Endodermal cell (in vitro differentiated cells): ENCODE data around the gene RNF223. TPM values are rescaled to one million over a fixed set of nuclear protein-coding genes. Genes with fewer than 3 reads are reported as not detected.
"Not testable (repeated sequence)": the region's sequence is repeated elsewhere in the genome, so short reads cannot be mapped to it uniquely, and the experiment has no call there.

Experiments
- DNase-seq: peaks from one replicate; pipeline ENCODE4 v3.0.0-alpha.2; 2017
- H3K27ac ChIP-seq: 2 replicates; pipeline ENCODE4 v1.5.1; 2013; ENCODE audit warnings: mild to moderate bottlenecking, low read depth, low read length, moderate library complexity
- H3K27me3 ChIP-seq: 2 replicates; pipeline ENCODE4 v1.6.1; 2013; ENCODE audit warnings: mild to moderate bottlenecking, low read length, moderate library complexity; ENCODE audit not compliant: insufficient read depth, control insufficient read depth, poor library complexity, severe bottlenecking
- H3K36me3 ChIP-seq: 2 replicates; pipeline ENCODE4 v1.7.0; 2013; ENCODE audit warnings: mild to moderate bottlenecking, low read length, moderate library complexity; ENCODE audit not compliant: control insufficient read depth, insufficient read depth
- H3K4me1 ChIP-seq: one replicate; pipeline ENCODE4 v1.7.0; 2013; ENCODE audit warnings: low read length; ENCODE audit not compliant: control insufficient read depth, insufficient read depth
- H3K4me3 ChIP-seq: 2 replicates; pipeline ENCODE4 v1.5.1; 2013; ENCODE audit warnings: mild to moderate bottlenecking, low read length, moderate library complexity
- H3K9ac ChIP-seq: 2 replicates; pipeline ENCODE4 v1.6.1; 2013; ENCODE audit warnings: mild to moderate bottlenecking, low read length, moderate library complexity; ENCODE audit not compliant: poor library complexity, severe bottlenecking; ENCODE audit errors: extremely low read depth
- H3K9me3 ChIP-seq: 2 replicates; pipeline ENCODE4 v1.6.1; 2013; ENCODE audit warnings: mild to moderate bottlenecking, low read length, moderate library complexity; ENCODE audit not compliant: control insufficient read depth
- H3K27ac Mint-ChIP-seq: 2 replicates; pipeline ENCODE4 v1.8.0; 2020; ENCODE audit warnings: mixed read lengths
- H3K27me3 Mint-ChIP-seq: 2 replicates; pipeline ENCODE4 v1.8.0; 2021; ENCODE audit warnings: mild to moderate bottlenecking, mixed read lengths; ENCODE audit not compliant: insufficient read depth
- H3K36me3 Mint-ChIP-seq: 2 replicates; pipeline ENCODE4 v1.8.0; 2020; ENCODE audit warnings: low read depth, mixed read lengths
- H3K4me1 Mint-ChIP-seq: 2 replicates; pipeline ENCODE4 v1.8.0; 2020; ENCODE audit warnings: mixed read lengths
- H3K4me3 Mint-ChIP-seq: 2 replicates; pipeline ENCODE4 v1.8.0; 2020; ENCODE audit warnings: mild to moderate bottlenecking, moderate library complexity, mixed read lengths
- H3K9me3 Mint-ChIP-seq: 2 replicates; pipeline ENCODE4 v1.8.0; 2020; ENCODE audit warnings: mild to moderate bottlenecking, mixed read lengths
- CTCF ChIP-seq: fragments of 200-600 bp; sonication (generic); conservative IDR thresholded peaks from 2 replicates; pipeline ENCODE4 v1.5.0; 2021; ENCODE audit warnings: antibody characterized with exemption, mild to moderate bottlenecking
- WGBS, 2 experiments: methylation state at CpG; one replicate each; pipeline versions ENCODE4 v1.1.5 to v1.1.7; 2013; ENCODE audit warnings: missing lambda C conversion rate in 2 of 2, mixed read lengths in 1 of 2; ENCODE audit not compliant: insufficient coverage in 1 of 2, insufficient read length in 1 of 2; 5-methylcytosine and 5-hydroxymethylcytosine counted together
- total RNA-seq, 2 donors: library from RNA; stranded (reverse); fragmentation: NEBNext Ultra II Directional in 1 of 2; extraction: Animal tissue kit (Norgen Biotek cat#: 25700) in 1 of 2; gene quantifications; 2 replicates in 1 of 2; 3 replicates in 1 of 2; pipeline ENCODE4 v1.2.1, GENCODE V29; 2021

RNF223 gene
- total RNA-seq, 2 donors from 2014 or later: not detected

DNA sequence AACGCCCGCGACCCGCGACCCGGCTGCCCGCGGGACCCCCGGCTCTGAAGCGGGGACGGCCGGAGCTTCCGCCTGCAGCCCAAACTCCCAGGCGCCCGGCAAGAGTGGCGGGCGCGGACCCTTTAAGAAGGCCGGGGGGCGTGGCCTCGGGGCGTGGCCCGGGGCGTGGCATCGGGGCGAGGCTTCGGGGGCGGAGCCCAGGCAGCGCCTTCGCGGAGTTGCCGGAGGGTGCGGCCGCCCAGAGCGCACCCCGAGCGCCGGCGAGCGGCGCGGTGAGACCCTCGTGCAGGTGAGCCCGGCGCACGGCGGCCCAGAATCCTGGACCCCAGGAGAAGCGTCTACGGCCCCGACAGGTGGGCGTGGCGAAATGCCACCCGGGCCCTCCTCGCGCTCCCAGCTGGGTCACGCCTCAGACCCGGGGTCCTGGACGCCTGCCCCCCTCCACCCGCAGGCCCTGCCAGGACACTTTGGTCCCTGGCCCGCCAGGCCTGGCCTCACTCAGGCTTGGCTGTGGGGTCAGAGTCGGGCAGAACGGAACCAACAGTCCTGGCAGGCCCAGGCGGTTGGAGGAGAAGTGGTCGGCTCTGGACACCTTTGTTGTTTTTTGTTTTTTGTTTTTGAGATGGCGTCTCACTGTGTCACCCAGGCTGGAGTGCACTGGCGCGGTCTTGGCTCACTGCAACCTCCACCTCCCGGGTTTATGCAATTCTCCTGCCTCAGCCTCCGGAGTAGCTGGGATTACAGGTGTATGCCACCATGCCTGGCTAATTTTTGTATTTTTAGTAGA is 14.4 kb downstream of the RNF223 start:
- no peaks in the 10 kb centered on the region for H3K4me1 Mint-ChIP-seq
- DNase-seq: peak; percentile 96
- H3K36me3 Mint-ChIP-seq: peaks cover 8% of the 10 kb centered on the region
- Histone ChIP-seq H3K4me3 (peak overlapping the region; percentile 68), H3K27me3 (peaks cover 64% of the 10 kb centered on the region), H3K9ac (no peak overlapping the region), H3K4me1 (no peaks in the 10 kb centered on the region), H3K36me3 (no peaks in the 10 kb centered on the region), H3K27ac (no peak overlapping the region), H3K9me3 (no peaks in the 10 kb centered on the region)
- no peaks in the 10 kb centered on the region for H3K9me3 Mint-ChIP-seq
- WGBS, 2 experiments: 4 to 6% methylated on average over 27 to 69 of the region's 69 CpGs
- no peak overlapping the region for H3K27ac Mint-ChIP-seq
- H3K27me3 Mint-ChIP-seq: peaks cover 65% of the 10 kb centered on the region
- TF ChIP-seq CTCF: no peak
- H3K4me3 Mint-ChIP-seq: peak overlapping the region; percentile 56

DNA sequence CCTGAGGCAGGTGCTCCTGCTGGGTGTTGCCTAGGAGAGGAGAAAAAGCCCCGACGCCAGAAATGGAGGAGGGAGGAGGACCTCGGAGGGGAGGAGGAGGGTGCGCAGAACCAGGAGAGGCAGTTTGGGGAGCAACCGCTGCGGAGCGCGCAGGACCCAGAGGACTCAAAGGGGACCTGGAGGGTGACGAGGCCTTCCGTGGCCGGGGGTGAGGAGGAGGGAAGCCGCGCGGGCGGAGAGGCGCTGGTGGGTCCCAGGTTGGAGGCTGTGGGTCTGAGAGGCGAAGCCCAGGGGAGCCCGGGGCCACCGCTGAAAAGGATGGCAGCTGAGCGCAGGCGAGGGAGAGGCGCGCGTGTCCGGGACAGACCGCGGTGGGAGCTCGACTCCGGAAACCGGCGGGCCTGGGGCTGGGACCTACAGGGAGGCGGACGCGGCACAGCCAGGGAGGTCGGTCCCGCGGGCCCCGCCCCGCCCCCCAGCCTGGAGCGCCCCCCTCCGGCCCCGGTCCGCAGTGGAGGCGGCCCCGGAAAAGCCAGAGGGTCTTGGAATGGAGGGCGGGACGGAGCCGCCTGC is 15.1 kb downstream of the RNF223 start:
- H3K4me3 ChIP-seq: peak overlapping the region; percentile 68
- H3K9ac ChIP-seq: no peak overlapping the region
- Mint-ChIP-seq H3K36me3 (peaks cover 8% of the 10 kb centered on the region), H3K27me3 (peaks cover 62% of the 10 kb centered on the region), H3K4me1 (no peaks in the 10 kb centered on the region), H3K4me3 (peak overlapping the region; percentile 56), H3K27ac (no peak overlapping the region), H3K9me3 (no peaks in the 10 kb centered on the region)
- no peaks in the 10 kb centered on the region for H3K4me1 ChIP-seq
- no peaks in the 10 kb centered on the region for H3K9me3 ChIP-seq
- WGBS, 2 experiments: 1 to 2% methylated on average over 29 to 48 of the region's 48 CpGs
- DNase-seq: peak; percentile 76
- TF ChIP-seq CTCF: peak; percentile 83
- H3K27ac ChIP-seq: no peak overlapping the region
- peaks cover 5% of the 10 kb centered on the region for H3K36me3 ChIP-seq
- peaks cover 59% of the 10 kb centered on the region for H3K27me3 ChIP-seq

- H3K4me3 ChIP-seq: no peak overlapping the region
- WGBS, 2 experiments: 41 to 58% methylated on average over 13 to 24 of the region's 24 CpGs
- TF ChIP-seq CTCF: no peak
- peaks cover 52% of the 10 kb centered on the region for H3K27me3 ChIP-seq
- no peak overlapping the region for H3K27ac ChIP-seq
- peaks cover 9% of the 10 kb centered on the region for H3K36me3 ChIP-seq
- H3K4me1 ChIP-seq: no peaks in the 10 kb centered on the region
- peak; percentile 64 for DNase-seq
- Mint-ChIP-seq H3K4me3 (peak overlapping the region; percentile 56), H3K9me3 (no peaks in the 10 kb centered on the region), H3K27me3 (peaks cover 59% of the 10 kb centered on the region), H3K27ac (no peak overlapping the region), H3K36me3 (peaks cover 9% of the 10 kb centered on the region), H3K4me1 (no peaks in the 10 kb centered on the region)
- no peak overlapping the region for H3K9ac ChIP-seq
- no peaks in the 10 kb centered on the region for H3K9me3 ChIP-seq
Observed at GRCh38 chr1:1058088-1058905, 15.8 kb downstream of the RNF223 start.

DNA sequence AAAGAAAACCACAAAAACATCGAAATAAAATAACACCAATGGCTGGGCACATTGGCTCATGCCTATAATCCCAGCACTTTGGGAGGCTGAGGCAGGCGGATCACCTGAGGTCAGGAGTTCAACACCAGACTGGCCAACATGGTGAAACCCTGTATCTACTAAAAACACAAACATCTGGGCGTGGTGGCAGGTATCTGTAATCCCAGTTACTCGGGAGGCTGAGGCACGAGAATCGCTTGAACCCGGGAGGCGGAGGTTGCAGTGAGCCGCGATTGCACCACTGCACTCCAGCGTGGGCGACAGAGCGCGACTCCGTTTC is 16.4 kb downstream of the RNF223 start:
- not testable (repeated sequence) for H3K9me3 Mint-ChIP-seq, H3K4me3 ChIP-seq, H3K9me3 ChIP-seq, H3K4me1 Mint-ChIP-seq, H3K9ac ChIP-seq, H3K4me1 ChIP-seq, DNase-seq, H3K27ac ChIP-seq, H3K27ac Mint-ChIP-seq
- Mint-ChIP-seq H3K27me3 (peaks cover 54% of the 10 kb centered on the region), H3K4me3 (peak overlapping the region; percentile 56), H3K36me3 (peaks cover 15% of the 10 kb centered on the region)
- Histone ChIP-seq H3K36me3 (peaks cover 14% of the 10 kb centered on the region), H3K27me3 (peaks cover 47% of the 10 kb centered on the region)
- 87 to 91% methylated on average over 15 of the region's 15 CpGs for WGBS, 2 experiments
